CD14-positive monocyte (primary cell): ENCODE results near the gene POLD2. TPM values are rescaled to one million over a fixed set of nuclear protein-coding genes. Genes with fewer than 3 reads are reported as not detected.

Source experiments
- DNase-seq, 3 donors: peaks; one replicate each; pipeline ENCODE4 v3.0.0-alpha.2; 2011 to 2022
- H2AFZ ChIP-seq: 2 replicates; pipeline ENCODE4 v1.6.0; 2012; ENCODE audit warnings: mild to moderate bottlenecking, low read depth, low read length, inconsistent platforms; ENCODE audit not compliant: insufficient read depth, poor library complexity, severe bottlenecking
- H3K27ac ChIP-seq, 2 donors: 1 replicate in 1 of 2; 2 replicates in 1 of 2; pipeline ENCODE4 v1.5.1; 2012 to 2013; ENCODE audit warnings: low read length in 2 of 2, control low read depth in 1 of 2, inconsistent platforms in 1 of 2, low read depth in 1 of 2, mild to moderate bottlenecking in 1 of 2
- H3K27me3 ChIP-seq, 2 donors: one replicate each; pipeline versions ENCODE4 v1.6.0 to v1.6.1; 2011 to 2013; ENCODE audit warnings: low read length in 2 of 2; ENCODE audit not compliant: control insufficient read depth in 2 of 2, insufficient read depth in 2 of 2
- H3K36me3 ChIP-seq, 2 donors: replicated peaks in 1 of 2; 1 replicate in 1 of 2; 2 replicates in 1 of 2; pipeline versions ENCODE4 v1.5.1 to v1.6.1; 2012 to 2013; ENCODE audit warnings: low read length in 2 of 2, control low read depth in 1 of 2, inconsistent platforms in 1 of 2, mild to moderate bottlenecking in 1 of 2; ENCODE audit not compliant: insufficient read depth in 2 of 2, control insufficient read depth in 1 of 2
- H3K4me1 ChIP-seq, 2 donors: 1 replicate in 1 of 2; 2 replicates in 1 of 2; pipeline versions ENCODE4 v1.5.1 to v1.6.1; 2012 to 2013; ENCODE audit warnings: low read length in 2 of 2, control low read depth in 1 of 2, inconsistent platforms in 1 of 2, mild to moderate bottlenecking in 1 of 2, moderate library complexity in 1 of 2; ENCODE audit not compliant: insufficient read depth in 2 of 2, control insufficient read depth in 1 of 2
- H3K4me2 ChIP-seq: replicated peaks from 2 replicates; pipeline ENCODE3; 2012; ENCODE audit warnings: low read length, moderate library complexity, mild to moderate bottlenecking; ENCODE audit not compliant: poor library complexity, severe bottlenecking; ENCODE audit errors: extremely low read depth
- H3K4me3 ChIP-seq, 3 experiments: fragments of 200-600 bp in 1 of 3; sonication (generic) in 1 of 3; replicated peaks in 1 of 3; 1 replicate in 2 of 3; 2 replicates in 1 of 3; pipeline ENCODE4 v1.5.1; 2011 to 2013; ENCODE audit warnings: low read length in 3 of 3, mild to moderate bottlenecking in 3 of 3, control low read depth in 2 of 3, low read depth in 2 of 3, inconsistent platforms in 1 of 3, moderate library complexity in 1 of 3
- H3K79me2 ChIP-seq: 2 replicates; pipeline ENCODE4 v1.6.0; 2012; ENCODE audit warnings: mild to moderate bottlenecking, control low read depth, inconsistent platforms, low read length, moderate library complexity; ENCODE audit not compliant: insufficient read depth
- H3K9ac ChIP-seq: 2 replicates; pipeline ENCODE4 v1.6.0; 2017; ENCODE audit warnings: low read length, mild to moderate bottlenecking; ENCODE audit not compliant: insufficient read depth, poor library complexity, severe bottlenecking
- H3K9me3 ChIP-seq, 2 donors: replicated peaks in 1 of 2; 1 replicate in 1 of 2; 2 replicates in 1 of 2; pipeline versions ENCODE4 v1.5.1 to v1.6.1; 2012 to 2013; ENCODE audit warnings: low read length in 2 of 2, control low read depth in 1 of 2; ENCODE audit not compliant: control insufficient read depth in 1 of 2, insufficient read depth in 1 of 2
- H4K20me1 ChIP-seq: 2 replicates; pipeline ENCODE4 v1.6.0; 2012; ENCODE audit warnings: mild to moderate bottlenecking, low read length, control low read depth, moderate library complexity; ENCODE audit not compliant: insufficient read depth
- H3K27ac Mint-ChIP-seq, 7 donors: one replicate each; pipeline ENCODE4 v1.8.0; 2020; ENCODE audit warnings: mild to moderate bottlenecking in 7 of 7, mixed read lengths in 7 of 7, moderate library complexity in 6 of 7, inconsistent platforms in 2 of 7
- H3K27me3 Mint-ChIP-seq, 3 donors: one replicate each; pipeline ENCODE4 v1.8.0; 2021 to 2022; ENCODE audit warnings: low read depth in 3 of 3, mild to moderate bottlenecking in 3 of 3, mixed read lengths in 3 of 3, moderate library complexity in 3 of 3, inconsistent platforms in 1 of 3
- H3K36me3 Mint-ChIP-seq, 2 donors: one replicate each; pipeline ENCODE4 v1.8.0; 2020; ENCODE audit warnings: mixed read lengths in 2 of 2, inconsistent platforms in 1 of 2, mild to moderate bottlenecking in 1 of 2
- H3K4me1 Mint-ChIP-seq: one replicate; pipeline ENCODE4 v1.8.0; 2020; ENCODE audit warnings: mild to moderate bottlenecking, mixed read lengths
- H3K4me3 Mint-ChIP-seq, 2 donors: one replicate each; pipeline ENCODE4 v1.8.0; 2020; ENCODE audit warnings: mild to moderate bottlenecking in 2 of 2, mixed read lengths in 2 of 2, moderate library complexity in 1 of 2
- H3K9me3 Mint-ChIP-seq, 7 donors: one replicate each; pipeline ENCODE4 v1.8.0; 2020 to 2022; ENCODE audit warnings: mixed read lengths in 7 of 7, mild to moderate bottlenecking in 6 of 7, moderate library complexity in 6 of 7, inconsistent platforms in 2 of 7
- WGBS: methylation state at CpG from one replicate; pipeline ENCODE4 v1.1.5; 2013; ENCODE audit warnings: missing lambda C conversion rate; ENCODE audit not compliant: insufficient coverage; 5-methylcytosine and 5-hydroxymethylcytosine counted together
- intact Hi-C, 2 donors: fragments of 100-400 bp; cut with micrococcal nuclease; formaldehyde crosslinking; loops; one replicate each; pipeline versions ENCODE4 v1.15.0 to v1.15.1; 2023
- polyA plus RNA-seq, 3 donors: library from polyadenylated mRNA; depleted of rRNA in 1 of 3; unstranded in 2 of 3; stranded (reverse) in 1 of 3; fragments of 300-500 nt in 2 of 3; fragments of >200 nt in 1 of 3; fragmentation: Illumina TruSeq in 2 of 3; gene quantifications; 1 replicate in 2 of 3; 2 replicates in 1 of 3; pipeline ENCODE4 v1.2.3, GENCODE V29; 2012 to 2021
- TF ChIP-seq, protein P1 (sequence below): fragments of 200-600 bp; IDR thresholded peaks from one replicate; pipeline ENCODE4 v1.8.0; 2022; ENCODE audit warnings: antibody characterized with exemption, mild to moderate bottlenecking

Gene POLD2
- polyA plus RNA-seq, 3 donors: 24.1 to 27.1 (median 25.7) TPM

DNA sequence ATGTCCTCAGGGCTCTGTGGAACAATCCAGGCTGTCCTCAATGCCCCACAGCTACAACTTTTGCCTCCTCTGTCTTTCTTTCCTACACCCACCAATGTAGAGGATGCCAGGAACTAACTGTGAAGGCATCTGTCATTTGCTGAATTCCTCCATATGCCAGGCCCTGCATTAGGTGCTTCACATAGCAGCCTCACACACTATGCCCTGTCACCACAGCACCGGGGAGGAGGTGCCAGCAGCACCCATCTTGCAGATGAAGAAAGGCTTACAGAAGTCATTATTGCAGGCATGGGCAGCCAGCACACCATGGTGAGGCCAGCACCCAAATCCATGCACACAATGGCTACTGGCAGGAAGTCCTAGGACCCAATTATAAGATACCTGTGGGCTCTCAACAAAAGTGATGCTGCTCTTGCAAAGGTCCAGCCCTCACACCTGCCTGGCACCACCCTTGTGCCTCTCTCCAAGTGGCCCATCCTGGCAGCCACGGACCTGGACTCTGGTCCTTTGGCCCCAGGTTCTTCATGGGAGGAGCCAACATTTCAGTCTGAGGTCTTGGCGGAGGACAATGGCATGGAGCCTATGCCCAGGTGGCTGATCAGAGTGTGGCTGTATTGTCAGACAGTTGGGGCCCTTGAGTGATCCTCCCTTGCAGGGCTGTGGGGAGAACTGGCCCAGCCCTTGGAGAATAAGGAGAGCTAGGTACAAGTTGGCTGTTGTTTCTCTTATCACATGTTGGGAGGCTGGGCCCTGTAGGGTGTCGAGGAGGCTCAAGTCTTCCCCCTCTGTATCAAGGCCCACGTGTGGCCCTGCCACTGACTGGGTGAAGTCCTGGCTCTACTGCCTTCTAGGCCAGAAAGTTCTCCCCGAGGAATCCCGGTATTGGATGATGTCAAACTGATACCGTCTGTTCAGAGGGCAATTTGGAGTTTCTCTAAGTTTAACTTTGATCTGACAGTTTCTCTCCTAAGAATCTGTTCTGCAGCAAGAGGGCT lies 32.1 kb upstream of the POLD2 start:
- no peaks in the 10 kb centered on the region for H4K20me1 ChIP-seq
- TF ChIP-seq, protein P1, sequence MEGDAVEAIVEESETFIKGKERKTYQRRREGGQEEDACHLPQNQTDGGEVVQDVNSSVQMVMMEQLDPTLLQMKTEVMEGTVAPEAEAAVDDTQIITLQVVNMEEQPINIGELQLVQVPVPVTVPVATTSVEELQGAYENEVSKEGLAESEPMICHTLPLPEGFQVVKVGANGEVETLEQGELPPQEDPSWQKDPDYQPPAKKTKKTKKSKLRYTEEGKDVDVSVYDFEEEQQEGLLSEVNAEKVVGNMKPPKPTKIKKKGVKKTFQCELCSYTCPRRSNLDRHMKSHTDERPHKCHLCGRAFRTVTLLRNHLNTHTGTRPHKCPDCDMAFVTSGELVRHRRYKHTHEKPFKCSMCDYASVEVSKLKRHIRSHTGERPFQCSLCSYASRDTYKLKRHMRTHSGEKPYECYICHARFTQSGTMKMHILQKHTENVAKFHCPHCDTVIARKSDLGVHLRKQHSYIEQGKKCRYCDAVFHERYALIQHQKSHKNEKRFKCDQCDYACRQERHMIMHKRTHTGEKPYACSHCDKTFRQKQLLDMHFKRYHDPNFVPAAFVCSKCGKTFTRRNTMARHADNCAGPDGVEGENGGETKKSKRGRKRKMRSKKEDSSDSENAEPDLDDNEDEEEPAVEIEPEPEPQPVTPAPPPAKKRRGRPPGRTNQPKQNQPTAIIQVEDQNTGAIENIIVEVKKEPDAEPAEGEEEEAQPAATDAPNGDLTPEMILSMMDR: no peak
- H3K27me3 ChIP-seq: no peaks in the 10 kb centered on the region
- H3K79me2 ChIP-seq: no peaks in the 10 kb centered on the region
- Mint-ChIP-seq H3K4me3 (no peak overlapping the region), H3K27me3 (peaks cover 2 to 3% (median 2%) of the 10 kb centered on the region in 3 donors), H3K9me3 (no peaks in the 10 kb centered on the region), H3K27ac (no peak overlapping the region), H3K4me1 (no peaks in the 10 kb centered on the region), H3K36me3 (no peaks in the 10 kb centered on the region)
- no peaks in the 10 kb centered on the region for H3K9me3 ChIP-seq
- H3K36me3 ChIP-seq: no peaks in the 10 kb centered on the region
- H2AFZ ChIP-seq: no peak overlapping the region
- intact Hi-C loops: no loop called here
- no peaks in the 10 kb centered on the region for H3K4me1 ChIP-seq
- no peak for DNase-seq
- no peak overlapping the region for H3K4me2 ChIP-seq
- WGBS: 93% methylated on average over 8 of the region's 8 CpGs
- no peak overlapping the region for H3K27ac ChIP-seq
- no peak overlapping the region for H3K9ac ChIP-seq
- H3K4me3 ChIP-seq: no peak overlapping the region

DNA sequence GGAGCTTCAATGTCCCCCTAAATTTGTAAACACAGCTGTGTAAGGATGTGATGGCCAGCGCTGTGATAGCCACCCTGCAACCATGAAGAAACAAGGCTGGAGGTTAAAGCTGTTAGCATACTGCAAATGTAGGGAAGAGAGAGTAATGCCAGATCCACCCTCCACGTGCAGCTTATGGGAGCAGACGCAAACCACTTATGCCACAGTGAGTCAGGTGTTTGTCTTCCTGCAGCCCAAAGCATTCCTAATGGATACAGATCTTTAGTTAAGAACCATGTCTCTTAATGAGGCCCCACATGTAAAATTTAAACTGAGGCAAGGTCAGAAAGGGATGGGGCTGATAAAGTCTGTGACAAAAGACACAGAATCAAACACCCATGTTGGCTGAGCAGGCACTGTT lies 31.4 kb upstream of the POLD2 start:
- no peak overlapping the region for H3K4me2 ChIP-seq
- TF ChIP-seq, protein P1: no peak

More for the DNA sequence above, 31.4 kb upstream of the POLD2 start:
- H3K9ac ChIP-seq: no peak overlapping the region
- Mint-ChIP-seq H3K36me3 (no peaks in the 10 kb centered on the region), H3K27ac (no peak overlapping the region), H3K9me3 (no peaks in the 10 kb centered on the region), H3K4me3 (no peak overlapping the region), H3K27me3 (peaks cover 1 to 2% (median 2%) of the 10 kb centered on the region in 3 donors), H3K4me1 (no peaks in the 10 kb centered on the region)
- H3K27ac ChIP-seq: no peak overlapping the region
- no peaks in the 10 kb centered on the region for H3K27me3 ChIP-seq
- H3K36me3 ChIP-seq: no peaks in the 10 kb centered on the region
- H3K9me3 ChIP-seq: no peaks in the 10 kb centered on the region
- no peak overlapping the region for H3K4me3 ChIP-seq
- WGBS: no CpG with 5 or more reads among the region's 3 CpGs
- intact Hi-C loops: no loop called here
- H3K4me1 ChIP-seq: no peaks in the 10 kb centered on the region
- no peak for DNase-seq
- H3K79me2 ChIP-seq: no peaks in the 10 kb centered on the region
- no peak overlapping the region for H2AFZ ChIP-seq
- no peaks in the 10 kb centered on the region for H4K20me1 ChIP-seq
